Mucosa of rectum (tissue), 2 donors: ENCODE results near the gene SDF4.
"Not testable (repeated sequence)": the region's sequence is repeated elsewhere in the genome, so short reads cannot be mapped to it uniquely, and the experiment has no call there.

Experiments used
- H3K27ac ChIP-seq, 2 donors: one replicate each; pipeline ENCODE4 v1.7.0; 2013; ENCODE audit warnings: inconsistent platforms in 2 of 2, low read depth in 2 of 2, low read length in 2 of 2
- H3K27me3 ChIP-seq, 2 donors: one replicate each; pipeline ENCODE4 v1.7.0; 2013; ENCODE audit warnings: low read length in 2 of 2; ENCODE audit not compliant: control insufficient read depth in 2 of 2, insufficient read depth in 2 of 2
- H3K36me3 ChIP-seq, 2 donors: one replicate each; pipeline ENCODE4 v1.7.0; 2013; ENCODE audit warnings: low read length in 2 of 2; ENCODE audit not compliant: control insufficient read depth in 2 of 2, insufficient read depth in 2 of 2
- H3K4me1 ChIP-seq, 2 donors: one replicate each; pipeline ENCODE4 v1.7.0; 2013; ENCODE audit warnings: low read length in 2 of 2, mild to moderate bottlenecking in 1 of 2; ENCODE audit not compliant: control insufficient read depth in 2 of 2, insufficient read depth in 2 of 2
- H3K4me3 ChIP-seq, 2 donors: one replicate each; pipeline ENCODE4 v1.7.0; 2013; ENCODE audit warnings: low read length in 2 of 2
- H3K9ac ChIP-seq, 2 donors: one replicate each; pipeline ENCODE4 v1.7.0; 2013; ENCODE audit warnings: low read length in 2 of 2, low read depth in 1 of 2, mild to moderate bottlenecking in 1 of 2
- H3K9me3 ChIP-seq, 2 donors: one replicate each; pipeline ENCODE4 v1.7.0; 2013; ENCODE audit warnings: low read length in 2 of 2; ENCODE audit not compliant: control insufficient read depth in 2 of 2
- donor health status: healthy.
- donor health status: Normal muscosa, but diverticular disease.

Gene SDF4

DNA sequence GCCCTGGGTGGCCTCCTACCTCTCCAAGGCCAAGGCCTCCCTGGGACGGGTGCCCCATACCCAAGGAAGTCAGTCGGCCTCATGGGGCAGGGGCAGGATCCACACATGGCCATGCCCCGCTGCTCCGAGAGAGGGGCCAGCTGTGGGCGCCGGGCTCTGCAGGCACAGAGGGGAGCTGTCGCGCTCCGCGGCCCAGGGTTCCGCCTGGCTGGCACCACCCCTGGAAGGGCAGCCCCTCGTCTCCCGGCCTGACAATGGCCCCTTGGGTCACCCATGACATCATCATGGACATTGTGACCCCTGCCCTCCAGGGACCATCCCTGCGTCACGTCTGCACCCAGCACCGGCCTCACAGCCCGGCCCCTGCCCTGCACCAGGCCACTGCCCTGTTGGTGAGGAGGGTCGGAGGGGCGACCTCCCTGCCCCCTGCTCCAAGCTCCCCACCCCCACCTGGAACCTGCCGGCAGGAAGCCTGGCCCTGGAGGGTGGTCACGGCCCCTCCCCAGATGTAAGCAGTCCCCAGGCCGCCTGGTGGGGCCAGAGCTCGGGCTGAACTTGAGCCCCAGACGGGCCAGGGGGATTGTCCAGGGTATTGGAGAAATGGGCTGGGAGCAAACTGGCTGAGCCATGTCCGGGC is 52.3 kb downstream of the SDF4 start:
- H3K4me3 ChIP-seq = no peak overlapping the region
- no peak overlapping the region for H3K9ac ChIP-seq
- H3K4me1 ChIP-seq = no peaks in the 10 kb centered on the region
- H3K27me3 ChIP-seq = peaks cover 0 to 14% of the 10 kb centered on the region in 2 donors
- no peak overlapping the region for H3K27ac ChIP-seq
- no peaks in the 10 kb centered on the region for H3K36me3 ChIP-seq
- no peaks in the 10 kb centered on the region for H3K9me3 ChIP-seq

DNA sequence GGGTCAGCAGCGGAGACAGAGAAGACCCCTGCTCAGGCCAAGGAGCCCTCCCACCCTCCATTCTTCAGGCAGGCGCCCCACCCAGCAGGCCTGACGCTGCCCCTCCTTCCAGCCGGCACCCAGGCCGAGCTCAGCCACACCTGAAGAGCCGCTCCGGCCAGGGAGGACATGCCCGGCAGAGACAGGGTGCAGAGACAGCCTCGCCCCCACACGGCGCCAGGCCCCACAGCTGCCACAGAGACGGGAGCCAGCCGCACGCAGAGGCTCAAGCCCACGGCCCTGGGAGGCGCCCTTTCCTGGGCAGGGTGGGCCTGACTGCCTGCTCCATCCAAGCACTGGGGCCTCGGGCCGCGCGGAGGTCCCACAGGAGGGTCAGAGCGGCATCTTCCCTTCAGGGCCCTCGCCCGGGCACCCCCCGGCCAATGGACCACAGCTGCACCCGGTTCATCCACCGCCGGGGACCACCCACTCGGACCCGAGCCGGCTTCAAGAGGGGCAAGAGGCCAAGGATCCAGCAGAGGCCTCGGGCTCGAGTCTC is 52.9 kb downstream of the SDF4 start:
- peaks cover 0 to 14% of the 10 kb centered on the region in 2 donors for H3K27me3 ChIP-seq

DNA sequence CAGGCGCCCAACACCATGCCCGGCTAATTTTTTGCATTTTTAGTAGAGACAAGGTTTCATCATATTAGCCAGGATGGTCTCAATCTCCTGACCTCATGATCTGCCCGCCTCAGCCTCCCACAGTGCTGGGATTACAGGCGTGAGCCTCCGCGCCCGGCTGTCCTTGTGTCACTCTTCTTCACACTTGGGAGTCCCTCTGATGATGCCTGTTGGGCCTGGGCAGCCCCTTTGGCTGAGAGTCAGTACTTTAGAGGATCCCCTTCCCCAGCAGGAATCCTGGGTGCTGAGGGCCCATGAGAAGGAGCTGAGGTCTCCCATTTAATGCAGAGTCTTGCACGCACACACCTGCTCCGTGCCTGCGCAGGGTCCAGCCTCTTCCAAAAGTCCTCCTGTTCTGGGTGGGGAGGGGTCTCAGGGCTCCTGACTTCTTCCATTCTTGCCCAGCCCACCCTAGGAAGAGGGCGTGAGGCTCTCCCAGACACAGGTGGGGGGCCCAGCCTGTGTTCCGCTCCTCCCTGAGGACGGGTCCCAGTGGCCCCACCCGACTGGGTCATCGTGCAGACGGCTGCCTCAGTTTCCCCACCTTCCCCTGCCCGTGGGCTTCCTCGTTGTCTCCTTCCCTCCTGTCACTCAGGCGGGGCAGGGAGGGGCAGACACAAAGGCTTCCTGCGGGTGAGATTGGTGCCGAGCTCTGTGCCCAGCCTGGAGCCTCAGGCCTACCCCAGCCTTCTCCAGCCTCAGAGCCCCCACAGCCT is 54.2 kb downstream of the SDF4 start:
- Histone ChIP-seq H3K9me3 (no peaks in the 10 kb centered on the region), H3K4me1 (no peaks in the 10 kb centered on the region), H3K9ac (no peak overlapping the region), H3K27me3 (peaks cover 0 to 21% of the 10 kb centered on the region in 2 donors), H3K4me3 (no peak overlapping the region), H3K27ac (no peak overlapping the region), H3K36me3 (no peaks in the 10 kb centered on the region)

More for the DNA sequence above, 52.9 kb downstream of the SDF4 start:
- Histone ChIP-seq H3K36me3 (no peaks in the 10 kb centered on the region), H3K4me1 (no peaks in the 10 kb centered on the region), H3K27ac (no peak overlapping the region), H3K9me3 (no peaks in the 10 kb centered on the region), H3K9ac (no peak overlapping the region), H3K4me3 (no peak overlapping the region)

DNA sequence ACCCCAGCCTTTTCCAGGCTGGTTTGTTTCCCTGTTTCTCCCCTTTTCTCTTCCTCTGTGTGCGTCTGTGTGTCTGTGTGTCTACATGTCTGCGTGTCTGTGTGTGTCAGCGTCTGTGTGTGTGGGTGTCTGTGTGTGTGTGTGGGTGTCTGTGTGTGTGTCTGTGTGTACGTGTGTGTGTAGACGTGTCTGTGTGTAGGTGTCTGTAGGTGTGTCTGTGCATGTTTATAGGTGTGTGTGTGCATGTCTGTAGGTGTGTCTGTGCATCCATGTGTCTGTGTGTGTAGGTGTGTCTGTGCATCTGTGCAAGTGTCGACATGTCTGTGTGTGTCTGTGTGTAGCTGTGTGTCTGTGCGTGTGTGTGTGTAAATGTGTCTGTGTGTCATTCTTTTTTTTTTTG is 54.9 kb downstream of the SDF4 start:
- Histone ChIP-seq H3K4me1 (no peaks in the 10 kb centered on the region), H3K27me3 (peaks cover 0 to 21% of the 10 kb centered on the region in 2 donors), H3K36me3 (no peaks in the 10 kb centered on the region), H3K9me3 (no peaks in the 10 kb centered on the region), H3K4me3 (no peak overlapping the region), H3K9ac (no peak overlapping the region), H3K27ac (no peak overlapping the region)

DNA sequence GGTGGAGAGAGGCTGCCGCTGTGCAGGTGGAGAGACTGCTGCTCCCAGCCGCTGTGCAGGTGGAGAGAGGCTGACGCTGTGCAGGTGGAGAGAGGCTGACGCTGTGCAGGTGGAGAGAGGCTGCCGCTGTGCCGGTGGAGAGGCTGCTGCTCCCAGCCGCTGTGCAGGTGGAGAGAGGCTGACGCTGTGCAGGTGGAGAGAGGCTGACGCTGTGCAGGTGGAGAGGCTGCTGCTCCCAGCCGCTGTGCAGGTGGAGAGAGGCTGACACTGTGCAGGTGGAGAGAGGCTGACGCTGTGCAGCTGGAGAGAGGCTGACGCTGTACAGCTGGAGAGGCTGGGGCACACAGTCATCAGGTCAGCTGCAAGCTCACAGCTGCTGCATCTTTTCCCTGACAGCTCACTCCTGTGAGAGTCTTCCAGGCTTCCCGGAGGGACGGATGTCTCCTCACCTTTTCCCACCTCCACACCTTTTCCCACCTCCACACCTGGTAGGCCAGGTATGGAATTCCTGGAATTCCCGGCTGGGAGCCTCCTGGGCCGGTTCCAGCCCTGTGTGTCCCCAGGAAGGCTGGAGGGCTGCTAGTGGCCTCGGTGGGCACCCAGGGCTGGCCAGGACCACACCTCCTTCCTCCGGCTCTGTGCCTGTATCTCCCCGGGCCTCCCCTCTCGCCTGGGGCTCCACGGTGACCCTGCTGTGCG is 55.6 kb downstream of the SDF4 start:
- not testable (repeated sequence) for H3K4me3 ChIP-seq, H3K36me3 ChIP-seq, H3K27ac ChIP-seq, H3K9me3 ChIP-seq, H3K4me1 ChIP-seq, H3K9ac ChIP-seq
- peaks cover 0 to 21% of the 10 kb centered on the region in 2 donors for H3K27me3 ChIP-seq

DNA sequence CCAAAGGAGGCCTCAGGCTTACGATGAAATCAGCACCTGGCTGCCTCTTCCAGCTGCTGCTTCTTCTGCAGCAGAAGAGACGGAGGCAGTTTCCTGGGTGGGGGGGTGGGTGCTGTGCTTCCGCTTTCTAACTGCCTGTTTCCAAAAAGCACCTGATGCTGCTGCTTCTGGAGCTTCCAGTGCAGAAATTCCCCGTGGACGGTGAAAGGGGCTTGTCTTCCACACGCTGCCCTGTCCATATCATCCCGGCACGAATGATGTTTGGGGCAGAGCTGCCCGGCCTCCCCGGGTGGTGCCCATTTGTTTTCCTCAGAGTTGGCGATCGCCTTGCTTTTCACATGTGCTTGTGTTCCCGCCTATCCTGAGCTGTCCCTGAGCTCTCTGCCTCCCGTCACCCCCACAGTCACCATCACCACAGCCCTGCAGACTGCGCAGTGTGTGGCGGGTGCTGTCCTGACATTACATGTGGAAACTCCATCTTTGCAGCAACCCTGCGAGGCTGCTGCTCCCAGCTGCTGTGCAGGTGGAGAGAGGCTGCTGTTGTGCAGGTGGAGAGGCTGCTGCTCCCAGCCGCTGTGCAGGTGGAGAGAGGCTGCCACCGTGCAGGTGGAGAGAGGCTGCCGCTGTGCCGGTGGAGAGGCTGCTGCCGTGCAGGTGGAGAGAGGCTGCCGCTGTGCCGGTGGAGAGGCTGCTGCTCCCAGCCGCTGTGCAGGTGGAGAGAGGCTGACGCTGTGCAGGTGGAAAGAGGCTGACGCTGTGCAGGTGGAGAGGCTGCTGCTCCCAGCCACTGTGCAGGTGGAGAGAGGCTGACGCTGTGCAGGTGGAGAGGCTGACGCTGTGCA is 56.4 kb downstream of the SDF4 start:
- peaks cover 0 to 21% of the 10 kb centered on the region in 2 donors for H3K27me3 ChIP-seq
- no peaks in the 10 kb centered on the region for H3K4me1 ChIP-seq
- H3K9me3 ChIP-seq = no peaks in the 10 kb centered on the region
- H3K9ac ChIP-seq = no peak overlapping the region
- no peak overlapping the region for H3K27ac ChIP-seq
- no peak overlapping the region for H3K4me3 ChIP-seq
- H3K36me3 ChIP-seq = no peaks in the 10 kb centered on the region

DNA sequence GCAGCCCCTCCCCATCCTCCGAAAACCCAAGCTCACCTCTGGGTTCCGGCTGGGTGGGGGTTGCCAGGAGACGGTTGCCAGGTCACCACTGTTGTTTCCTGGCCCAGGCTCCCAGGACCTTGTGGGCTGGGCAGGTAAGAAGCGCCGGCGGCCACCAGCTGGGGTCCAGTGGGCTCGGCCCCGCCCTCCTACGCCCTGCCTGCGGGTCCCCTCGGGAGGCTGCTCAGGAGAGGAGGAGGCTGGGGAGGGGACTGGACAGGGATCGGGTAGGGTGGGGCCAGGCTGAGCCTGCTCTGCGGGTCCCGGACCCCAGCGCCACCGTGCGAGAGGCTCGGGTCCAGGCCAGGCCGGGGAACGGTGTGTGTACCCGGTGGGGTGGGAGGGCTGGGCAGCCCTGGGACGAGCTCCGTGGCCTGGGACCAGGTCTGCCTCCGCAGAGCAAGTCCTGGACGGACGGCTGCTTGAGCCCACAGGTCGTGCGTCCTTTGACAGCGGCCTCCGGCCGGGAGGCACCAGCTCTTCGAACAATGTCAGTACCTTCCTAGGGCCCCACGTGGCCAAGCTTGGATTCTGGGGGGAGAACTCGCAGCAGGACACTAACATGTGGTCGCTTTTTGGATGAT is 57.9 kb downstream of the SDF4 start, which contains the start of gene TTLL10:
Gene TTLL10 (plus strand): TSS at position 88 of the 623 bp plus-strand sequence. CDS start 5,336 bp downstream, outside the sequence.
- Histone ChIP-seq H3K4me3 (no peak within 1 kb of the TSS), H3K9ac (no peak within 1 kb of the TSS), H3K9me3 (no peaks in the 10 kb centered on the region), H3K4me1 (peaks cover 0 to 9% of the 10 kb centered on the region in 2 donors), H3K27me3 (peaks cover 0 to 21% of the 10 kb centered on the region in 2 donors), H3K36me3 (no peaks in the 10 kb centered on the region), H3K27ac (no peak within 1 kb of the TSS)

DNA sequence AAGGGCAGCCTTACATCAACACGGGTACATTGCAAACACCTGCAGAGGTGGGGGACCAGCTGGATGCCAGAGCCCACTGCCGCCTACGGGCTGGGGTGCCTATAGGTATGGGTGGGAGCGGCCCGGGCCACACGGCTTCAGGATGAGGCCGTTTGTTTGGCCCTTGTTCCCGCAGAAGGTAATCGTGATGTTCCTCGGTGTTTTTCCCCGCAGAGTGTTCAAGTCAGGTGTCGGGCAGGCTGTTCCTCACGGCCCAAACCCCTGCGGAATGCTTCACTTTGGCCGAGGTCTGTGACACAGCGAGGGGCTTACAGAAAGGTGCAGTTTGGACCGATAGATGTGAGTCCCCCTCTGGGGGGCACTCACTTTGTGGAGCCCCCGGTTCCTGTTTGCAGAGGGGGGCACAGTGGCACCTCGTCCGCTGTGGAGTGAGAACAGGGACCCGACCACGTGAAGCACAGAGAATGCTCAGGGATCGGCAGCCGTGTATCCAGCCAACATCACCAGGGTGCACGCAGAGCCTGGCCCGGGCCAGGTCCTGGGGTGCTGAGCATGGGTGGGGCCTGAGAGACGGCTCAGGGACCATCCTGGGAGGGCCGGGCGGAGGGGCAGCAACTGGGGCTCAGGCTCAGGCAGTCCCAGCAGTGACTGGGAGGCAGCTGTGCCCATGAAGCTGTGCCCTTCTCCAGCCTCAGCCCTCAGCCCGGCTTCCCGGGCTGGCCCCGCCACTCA is 58.6 kb downstream of the SDF4 start:
- no peaks in the 10 kb centered on the region for H3K36me3 ChIP-seq
- H3K9me3 ChIP-seq = no peaks in the 10 kb centered on the region
- no peak overlapping the region for H3K27ac ChIP-seq
- peaks cover 0 to 15% of the 10 kb centered on the region in 2 donors for H3K4me1 ChIP-seq
- H3K4me3 ChIP-seq = no peak overlapping the region
- peaks cover 0 to 21% of the 10 kb centered on the region in 2 donors for H3K27me3 ChIP-seq
- no peak overlapping the region for H3K9ac ChIP-seq
